SK-N-SH (cell line): ENCODE measurements around the gene RTN4RL1. TPM values are rescaled to one million over a fixed set of nuclear protein-coding genes. Genes with fewer than 3 reads are reported as not detected.
A peak's percentile ranks its signal among the peaks of the same experiment; 100 is the strongest.

Source experiments
- CTCF ChIA-PET: fragments of 300-600, 350-600 bp; formaldehyde crosslinking; extraction: SDS; loops from one replicate; lab custom pipeline; 2021; lab: Yijun Ruan, JAX
- POLR2A ChIA-PET: fragments of 350-600 bp; sonication (Branson Sonifier 250); formaldehyde crosslinking; extraction: SDS; loops from one replicate; lab custom pipeline; 2020; ENCODE audit warnings: antibody characterized with exemption, inconsistent platforms; lab: Yijun Ruan, JAX
- DNase-seq: peaks from one replicate; pipeline ENCODE4 v3.0.0; 2012
- H2AFZ ChIP-seq: fragments of 200-600 bp; sonication (generic); 2 replicates; pipeline ENCODE4 v1.8.1; 2016; ENCODE audit warnings: antibody characterized with exemption, mild to moderate bottlenecking, low read depth
- H3F3A ChIP-seq: fragments of 200-600 bp; sonication (generic); replicated peaks from 2 replicates; pipeline ENCODE3; 2016; ENCODE audit warnings: antibody characterized with exemption, mild to moderate bottlenecking; ENCODE audit not compliant: insufficient read depth
- H3K27ac ChIP-seq, 2 experiments: fragments of 200-500 bp in 1 of 2; fragments of 200-600 bp in 1 of 2; sonication (Bioruptor generic) in 1 of 2; sonication (generic), shearing (Covaris generic) in 1 of 2; 2 replicates each; pipeline versions ENCODE4 v1.5.1 to v1.6.1; 2014 to 2016; ENCODE audit warnings: low read depth in 2 of 2, inconsistent platforms in 1 of 2, low read length in 1 of 2, mild to moderate bottlenecking in 1 of 2, mixed read lengths in 1 of 2
- H3K27me3 ChIP-seq: fragments of 200-600 bp; sonication (generic), shearing (Covaris generic); 2 replicates; pipeline ENCODE4 v1.6.1; 2016; ENCODE audit warnings: mixed run types; ENCODE audit not compliant: insufficient read depth
- H3K36me3 ChIP-seq, 2 experiments: fragments of 200-500 bp in 1 of 2; fragments of 200-600 bp in 1 of 2; sonication (Bioruptor generic) in 1 of 2; sonication (generic) in 1 of 2; replicated peaks in 1 of 2; 2 replicates each; pipeline versions ENCODE3 to v1.5.1; 2014 to 2016; ENCODE audit warnings: low read length in 1 of 2, mild to moderate bottlenecking in 1 of 2; ENCODE audit not compliant: insufficient read depth in 2 of 2, control insufficient read depth in 1 of 2
- H3K4me1 ChIP-seq, 2 experiments: fragments of 200-500 bp in 1 of 2; fragments of 200-600 bp in 1 of 2; sonication (Bioruptor generic) in 1 of 2; sonication (generic), shearing (Covaris generic) in 1 of 2; 2 replicates each; pipeline versions ENCODE4 v1.5.1 to v1.6.1; 2014 to 2016; ENCODE audit warnings: low read depth in 1 of 2, low read length in 1 of 2, mixed run types in 1 of 2; ENCODE audit not compliant: insufficient read depth in 2 of 2, control insufficient read depth in 1 of 2
- H3K4me2 ChIP-seq: fragments of 200-600 bp; sonication (generic), shearing (Covaris generic); 2 replicates; pipeline ENCODE4 v1.6.1; 2017; ENCODE audit warnings: mixed run types
- H3K4me3 ChIP-seq, 2 experiments: fragments of 200-500 bp in 1 of 2; fragments of 200-600 bp in 1 of 2; sonication (Bioruptor generic) in 1 of 2; sonication (generic), shearing (Covaris generic) in 1 of 2; 2 replicates each; pipeline versions ENCODE4 v1.5.1 to v1.8.1; 2014 to 2016; ENCODE audit warnings: low read depth in 2 of 2, inconsistent platforms in 1 of 2, low read length in 1 of 2, mild to moderate bottlenecking in 1 of 2, mixed read lengths in 1 of 2, moderate library complexity in 1 of 2
- H3K79me2 ChIP-seq: fragments of 200-600 bp; sonication (generic); 2 replicates; pipeline ENCODE4 v1.8.1; 2017; ENCODE audit warnings: mild to moderate bottlenecking; ENCODE audit not compliant: insufficient read depth
- H3K9ac ChIP-seq: fragments of 200-600 bp; sonication (generic); 2 replicates; pipeline ENCODE4 v1.6.1; 2017; ENCODE audit warnings: mixed run types
- H3K9me2 ChIP-seq: fragments of 200-600 bp; sonication (generic); 2 replicates; pipeline ENCODE4 v1.6.1; 2017; ENCODE audit warnings: mixed run types
- H3K9me3 ChIP-seq: fragments of 200-600 bp; sonication (generic); 2 replicates; pipeline ENCODE4 v1.6.1; 2017; ENCODE audit warnings: mixed run types, mild to moderate bottlenecking, moderate library complexity
- H4K20me1 ChIP-seq: fragments of 200-600 bp; sonication (generic); 2 replicates; pipeline ENCODE4 v1.6.1; 2017; ENCODE audit warnings: mild to moderate bottlenecking, mixed run types; ENCODE audit not compliant: insufficient read depth
- CTCF ChIP-seq: fragments of 200-600 bp; sonication (generic); IDR thresholded peaks from 2 replicates; pipeline ENCODE4 v1.6.1; 2017; ENCODE audit warnings: antibody characterized with exemption, mild to moderate bottlenecking, moderate library complexity
- EP300 ChIP-seq, 2 experiments: IDR thresholded peaks; 2 replicates each; pipeline versions ENCODE4 v1.4.0 to v1.6.1; 2012; ENCODE audit warnings: borderline replicate concordance in 1 of 2, low read depth in 1 of 2, low read length in 1 of 2
- FOSL2 ChIP-seq: IDR thresholded peaks from 2 replicates; pipeline ENCODE4 v1.4.0; 2012; ENCODE audit warnings: low read depth, mild to moderate bottlenecking, moderate library complexity, borderline replicate concordance
- GATA2 ChIP-seq: sonication (generic); formaldehyde crosslinking; IDR thresholded peaks from 2 replicates; pipeline ENCODE4 v1.5.0; 2020; ENCODE audit warnings: mild to moderate bottlenecking, missing genetic modification reagents
- MAX ChIP-seq: IDR thresholded peaks from 2 replicates; pipeline ENCODE4 v1.4.0; 2012; ENCODE audit warnings: low read depth
- MXI1 ChIP-seq: IDR thresholded peaks from 2 replicates; pipeline ENCODE4 v1.6.1; 2012; ENCODE audit warnings: mild to moderate bottlenecking, low read depth, low read length, improper control_type of control experiment
- NRF1 ChIP-seq: IDR thresholded peaks from 2 replicates; pipeline ENCODE4 v1.6.1; 2012; ENCODE audit warnings: low read depth, mild to moderate bottlenecking, low read length
- PBX3 ChIP-seq: IDR thresholded peaks from 2 replicates; pipeline ENCODE4; 2012
- POLR2AphosphoS5 ChIP-seq: IDR thresholded peaks from 2 replicates; pipeline ENCODE4 v1.6.1; 2012; ENCODE audit warnings: low read depth, low read length
- RCOR1 ChIP-seq: fragments of 150-350 bp; IDR thresholded peaks from 2 replicates; pipeline ENCODE4 v1.6.1; 2017; ENCODE audit warnings: antibody characterized with exemption, low read length
- RFX5 ChIP-seq: IDR thresholded peaks from 2 replicates; pipeline ENCODE4 v1.6.1; 2012; ENCODE audit warnings: mild to moderate bottlenecking, improper control_type of control experiment, low read length
- SIN3A ChIP-seq: IDR thresholded peaks from 2 replicates; pipeline ENCODE4 v1.6.1; 2012; ENCODE audit warnings: low read depth, mild to moderate bottlenecking, low read length, moderate library complexity, borderline replicate concordance
- USF1 ChIP-seq: IDR thresholded peaks from 2 replicates; pipeline ENCODE4 v1.4.0; 2012; ENCODE audit warnings: low read depth, borderline replicate concordance
- WGBS: methylation state at CpG from one replicate; pipeline ENCODE4 v1.1.6; 2017; ENCODE audit warnings: low lambda C conversion rate; 5-methylcytosine and 5-hydroxymethylcytosine counted together
- polyA plus RNA-seq, 3 experiments: library from polyadenylated mRNA; depleted of rRNA; stranded (reverse); fragments of >200 nt; gene quantifications; 2 replicates each; pipeline ENCODE4 v1.2.3, GENCODE V29; 2012
- TF ChIP-seq, protein P1 (sequence below): fragments of 150-350 bp; IDR thresholded peaks from 2 replicates; pipeline ENCODE4 v1.6.1; 2016; ENCODE audit warnings: mild to moderate bottlenecking, low read depth, low read length

RTN4RL1 gene
- polyA plus RNA-seq, 1 of the 3 experiments (the other 2 are of a cell fraction), result 0.07 TPM

DNA sequence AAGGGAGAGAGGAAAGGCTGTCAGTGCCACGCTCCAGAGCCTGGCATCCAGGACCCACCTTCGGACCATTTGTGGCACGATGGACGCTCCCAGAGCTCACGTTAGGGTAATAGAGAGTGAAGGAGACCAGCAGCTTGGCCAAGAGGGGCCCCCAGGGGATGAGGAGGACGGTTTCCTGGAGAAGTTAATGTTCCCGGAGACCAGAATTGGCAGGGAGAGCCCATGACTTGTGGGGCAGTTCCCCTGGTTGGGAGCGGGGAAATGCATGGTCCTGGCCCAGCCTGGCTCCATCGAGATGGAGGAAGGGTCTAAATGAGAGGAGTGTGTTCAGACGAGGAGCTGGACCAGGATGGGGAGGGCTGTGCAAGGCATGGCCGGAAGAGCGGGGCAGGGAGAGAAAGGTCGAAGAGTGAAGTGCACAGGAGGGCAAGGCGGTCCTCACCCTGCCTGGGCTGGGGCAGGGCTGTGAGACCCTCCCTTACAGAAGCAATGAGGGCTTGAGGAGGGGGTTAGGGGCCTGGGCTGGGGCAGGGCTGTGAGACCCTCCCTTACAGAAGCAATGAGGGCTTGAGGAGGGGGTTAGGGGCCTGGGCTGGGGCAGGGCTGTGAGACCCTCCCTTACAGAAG is 26.9 kb upstream of the RTN4RL1 start:
- Histone ChIP-seq H3K4me3 (no peak overlapping the region), H3K27me3 (no peaks in the 10 kb centered on the region), H3K27ac (no peak overlapping the region), H3K79me2 (peaks cover 8% of the 10 kb centered on the region; the same call in 1 of the 2 replicates), H4K20me1 (peaks cover 5% of the 10 kb centered on the region; the same call in 1 of the 2 replicates), H3K4me2 (no peak overlapping the region), H2AFZ (no peak overlapping the region), H3K4me1 (peaks cover 4 to 16% of the 10 kb centered on the region in 2 experiments; a peak in 2 of 4 replicates), H3K36me3 (peaks cover 0 to 2% of the 10 kb centered on the region in 2 experiments), H3K9me3 (no peaks in the 10 kb centered on the region), H3K9ac (no peak overlapping the region), H3F3A (peaks cover 15% of the 10 kb centered on the region), H3K9me2 (no peaks in the 10 kb centered on the region)
- TF ChIP-seq POLR2AphosphoS5 (no peak), CTCF (no peak), USF1 (no peak), EP300 (IDR thresholded peaks at IDR 0.05; ENCODE audit: borderline replicate concordance in 1 of 2, low read depth in 1 of 2, low read length in 1 of 2) (no peak), FOSL2 (no peak), GATA2 (no peak), MXI1 (no peak), SIN3A (no peak), RFX5 (no peak), MAX (no peak)
- ChIA-PET CTCF (interaction anchor here (1.0 to 3.6 kb wide), 8 partner anchors 10 to 231 kb away, joined by 3 to 50 read pairs (median 4); no protein-coding TSS in a partner anchor), POLR2A (no interaction called here)
- no peak for DNase-seq
- WGBS, result 87% methylated on average over 14 of the region's 14 CpGs

- Histone ChIP-seq H3K27ac (no peak overlapping the region), H3K9me2 (no peaks in the 10 kb centered on the region), H3K79me2 (peaks cover 8% of the 10 kb centered on the region), H3K4me1 (peaks cover 4 to 16% of the 10 kb centered on the region in 2 experiments; a peak in 2 of 4 replicates), H3K4me3 (peak overlapping the region in 1 of 2 experiments; percentile 75; a peak in 2 of 4 replicates)
- TF ChIP-seq, protein P1, sequence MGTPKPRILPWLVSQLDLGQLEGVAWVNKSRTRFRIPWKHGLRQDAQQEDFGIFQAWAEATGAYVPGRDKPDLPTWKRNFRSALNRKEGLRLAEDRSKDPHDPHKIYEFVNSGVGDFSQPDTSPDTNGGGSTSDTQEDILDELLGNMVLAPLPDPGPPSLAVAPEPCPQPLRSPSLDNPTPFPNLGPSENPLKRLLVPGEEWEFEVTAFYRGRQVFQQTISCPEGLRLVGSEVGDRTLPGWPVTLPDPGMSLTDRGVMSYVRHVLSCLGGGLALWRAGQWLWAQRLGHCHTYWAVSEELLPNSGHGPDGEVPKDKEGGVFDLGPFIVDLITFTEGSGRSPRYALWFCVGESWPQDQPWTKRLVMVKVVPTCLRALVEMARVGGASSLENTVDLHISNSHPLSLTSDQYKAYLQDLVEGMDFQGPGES, result no peak
- TF ChIP-seq SIN3A (no peak), MXI1 (no peak), GATA2 (no peak), NRF1 (no peak), RCOR1 (no peak), PBX3 (no peak), USF1 (no peak), MAX (no peak)
- TF ChIP-seq, all 33 proteins: peak for 0
- no peaks in the 10 kb centered on the region for H3K27me3 ChIP-seq
- H2AFZ ChIP-seq, result no peak overlapping the region
- DNase-seq, result no peak
- H3K36me3 ChIP-seq, result peaks cover 0 to 2% of the 10 kb centered on the region in 2 experiments
- no peak overlapping the region for H3K9ac ChIP-seq
- H4K20me1 ChIP-seq, result peaks cover 5% of the 10 kb centered on the region; the same call in 1 of the 2 replicates
- ChIA-PET CTCF (interaction anchor here (0.9 to 3.6 kb wide), 9 partner anchors 11 to 232 kb away, joined by 3 to 50 read pairs (median 4); no protein-coding TSS in a partner anchor), POLR2A (no interaction called here)
- no peaks in the 10 kb centered on the region for H3K9me3 ChIP-seq
- 42% methylated on average over 42 of the region's 81 CpGs for WGBS
- H3F3A ChIP-seq, result peaks cover 20% of the 10 kb centered on the region
- peak overlapping the region; percentile 79; the same call in 1 of the 2 replicates for H3K4me2 ChIP-seq
These were observed 26.2 kb upstream of the RTN4RL1 start for GRCh38 chr17:2051061-2051932.
